Activated CD8-positive, alpha-beta memory T cell treated with anti-CD3 and anti-CD28 coated beads, Interleukin-2, amount 10 ng/mL, durations not matched to agents 7 days and 5 days (primary cell): ENCODE data around the gene COL6A1. TPM values are rescaled to one million over a fixed set of nuclear protein-coding genes. Genes with fewer than 3 reads are reported as not detected.

Experiments used
- ATAC-seq: fragments of 150-1000 bp; cut with Tn5 transposase; one replicate; pipeline ENCODE4 v1.10.0; 2021; ENCODE audit warnings: moderate library complexity
- CTCF ChIA-PET: fragments of 350-600 bp; sonication (Branson Sonifier 250); formaldehyde crosslinking; loops from one replicate; lab custom pipeline; 2021; ENCODE audit warnings: antibody characterized with exemption; lab: Charles Lee
- DNase-seq: peaks from one replicate; pipeline ENCODE4 v3.0.0-alpha.2; 2020
- H3K27ac Mint-ChIP-seq: one replicate; pipeline ENCODE4 v1.8.0; 2021; ENCODE audit warnings: mild to moderate bottlenecking, mixed read lengths
- H3K27me3 Mint-ChIP-seq: one replicate; pipeline ENCODE4 v1.8.0; 2021; ENCODE audit warnings: mixed read lengths
- H3K36me3 Mint-ChIP-seq: one replicate; pipeline ENCODE4 v1.8.0; 2021; ENCODE audit warnings: mild to moderate bottlenecking, mixed read lengths
- H3K4me1 Mint-ChIP-seq: one replicate; pipeline ENCODE4 v1.8.0; 2021; ENCODE audit warnings: mixed read lengths
- H3K4me3 Mint-ChIP-seq: one replicate; pipeline ENCODE4 v1.8.0; 2021; ENCODE audit warnings: mild to moderate bottlenecking, moderate library complexity, mixed read lengths
- H3K9me3 Mint-ChIP-seq: one replicate; pipeline ENCODE4 v1.8.0; 2022; ENCODE audit warnings: low read depth, mixed read lengths
- total RNA-seq, 2 experiments: library from RNA; stranded (reverse); gene quantifications; one replicate each; pipeline ENCODE4 v1.2.3, GENCODE V29; 2021

COL6A1 gene
- total RNA-seq, 2 experiments from 2014 or later: 0.12 to 5.4 TPM

- ATAC-seq: no peak
- no peak overlapping the region for H3K4me3 Mint-ChIP-seq
These were observed 28.6 kb downstream of the COL6A1 start for GRCh38 chr21:46009951-46010705.

GRCh38 chr21:46011267-46011967, 29.8 kb downstream of the COL6A1 start:
- DNase-seq (no peak), ATAC-seq (no peak)
- H3K4me1 Mint-ChIP-seq: no peaks in the 10 kb centered on the region
- peaks cover 1% of the 10 kb centered on the region for H3K36me3 Mint-ChIP-seq
- CTCF ChIA-PET: no interaction called here
- H3K9me3 Mint-ChIP-seq: peaks cover 7% of the 10 kb centered on the region
- H3K4me3 Mint-ChIP-seq: no peak overlapping the region
- H3K27ac Mint-ChIP-seq: no peak overlapping the region
- peaks cover 29% of the 10 kb centered on the region for H3K27me3 Mint-ChIP-seq

More at GRCh38 chr21:46009951-46010705, 28.6 kb downstream of the COL6A1 start:
- peaks cover 1% of the 10 kb centered on the region for H3K36me3 Mint-ChIP-seq
- CTCF ChIA-PET: no interaction called here
- DNase-seq: peak; percentile 32
- H3K9me3 Mint-ChIP-seq: peaks cover 7% of the 10 kb centered on the region
- peaks cover 22% of the 10 kb centered on the region for H3K27me3 Mint-ChIP-seq
- no peaks in the 10 kb centered on the region for H3K4me1 Mint-ChIP-seq
- H3K27ac Mint-ChIP-seq: no peak overlapping the region

- H3K27ac Mint-ChIP-seq: no peak overlapping the region
- H3K36me3 Mint-ChIP-seq: peaks cover 1% of the 10 kb centered on the region
- CTCF ChIA-PET: no interaction called here
- no peak for ATAC-seq
- H3K27me3 Mint-ChIP-seq: peaks cover 30% of the 10 kb centered on the region
- H3K9me3 Mint-ChIP-seq: peaks cover 7% of the 10 kb centered on the region
- DNase-seq: no peak
- H3K4me1 Mint-ChIP-seq: no peaks in the 10 kb centered on the region
- no peak overlapping the region for H3K4me3 Mint-ChIP-seq
These were observed 30.6 kb downstream of the COL6A1 start for GRCh38 chr21:46012154-46012553.

GRCh38 chr21:46014828-46015227, 33.3 kb downstream of the COL6A1 start:
- ATAC-seq (no peak), DNase-seq (no peak)
- Mint-ChIP-seq H3K4me1 (no peaks in the 10 kb centered on the region), H3K9me3 (no peaks in the 10 kb centered on the region), H3K4me3 (no peak overlapping the region), H3K36me3 (no peaks in the 10 kb centered on the region), H3K27me3 (peaks cover 41% of the 10 kb centered on the region), H3K27ac (no peak overlapping the region)
- CTCF ChIA-PET: no interaction called here

- H3K27ac Mint-ChIP-seq: no peak overlapping the region
- H3K27me3 Mint-ChIP-seq: peaks cover 41% of the 10 kb centered on the region
- no peaks in the 10 kb centered on the region for H3K9me3 Mint-ChIP-seq
- CTCF ChIA-PET: no interaction called here
- no peak overlapping the region for H3K4me3 Mint-ChIP-seq
- H3K36me3 Mint-ChIP-seq: no peaks in the 10 kb centered on the region
- no peaks in the 10 kb centered on the region for H3K4me1 Mint-ChIP-seq
- DNase-seq (no peak), ATAC-seq (no peak)
These were observed 35.6 kb downstream of the COL6A1 start for GRCh38 chr21:46017148-46017547.

- Mint-ChIP-seq H3K4me1 (no peaks in the 10 kb centered on the region), H3K36me3 (no peaks in the 10 kb centered on the region), H3K4me3 (no peak overlapping the region), H3K9me3 (no peaks in the 10 kb centered on the region), H3K27ac (no peak overlapping the region), H3K27me3 (peaks cover 37% of the 10 kb centered on the region)
- DNase-seq (no peak), ATAC-seq (no peak)
- CTCF ChIA-PET: no interaction called here
These were observed 36.1 kb downstream of the COL6A1 start for GRCh38 chr21:46017695-46018094.

- Mint-ChIP-seq H3K27me3 (peaks cover 28% of the 10 kb centered on the region), H3K36me3 (no peaks in the 10 kb centered on the region), H3K4me3 (no peak overlapping the region), H3K27ac (no peak overlapping the region), H3K4me1 (no peaks in the 10 kb centered on the region), H3K9me3 (no peaks in the 10 kb centered on the region)
- CTCF ChIA-PET: no interaction called here
- no peak for ATAC-seq
- DNase-seq: no peak
These were observed 37.0 kb downstream of the COL6A1 start for GRCh38 chr21:46018615-46019014.

GRCh38 chr21:46020581-46020980, 39.0 kb downstream of the COL6A1 start:
- no peak for DNase-seq
- Mint-ChIP-seq H3K4me3 (no peak overlapping the region), H3K27me3 (peaks cover 28% of the 10 kb centered on the region), H3K36me3 (no peaks in the 10 kb centered on the region), H3K9me3 (no peaks in the 10 kb centered on the region), H3K4me1 (no peaks in the 10 kb centered on the region), H3K27ac (no peak overlapping the region)
- CTCF ChIA-PET: no interaction called here
- no peak for ATAC-seq

- no peak overlapping the region for H3K27ac Mint-ChIP-seq
- H3K4me3 Mint-ChIP-seq: no peak overlapping the region
- no peaks in the 10 kb centered on the region for H3K4me1 Mint-ChIP-seq
- no peaks in the 10 kb centered on the region for H3K9me3 Mint-ChIP-seq
- no peaks in the 10 kb centered on the region for H3K36me3 Mint-ChIP-seq
- no peak for DNase-seq
- CTCF ChIA-PET: no interaction called here
- peaks cover 27% of the 10 kb centered on the region for H3K27me3 Mint-ChIP-seq
- no peak for ATAC-seq
These were observed 39.8 kb downstream of the COL6A1 start for GRCh38 chr21:46021398-46021797.

GRCh38 chr21:46021978-46022544, 40.5 kb downstream of the COL6A1 start:
- Mint-ChIP-seq H3K4me1 (no peaks in the 10 kb centered on the region), H3K4me3 (no peak overlapping the region), H3K9me3 (no peaks in the 10 kb centered on the region), H3K27me3 (peaks cover 27% of the 10 kb centered on the region), H3K36me3 (no peaks in the 10 kb centered on the region), H3K27ac (no peak overlapping the region)
- CTCF ChIA-PET: no interaction called here
- no peak for ATAC-seq
- DNase-seq: no peak

GRCh38 chr21:46022551-46023525, 41.3 kb downstream of the COL6A1 start:
- ATAC-seq: no peak
- Mint-ChIP-seq H3K4me1 (no peaks in the 10 kb centered on the region), H3K36me3 (no peaks in the 10 kb centered on the region), H3K9me3 (no peaks in the 10 kb centered on the region), H3K27ac (no peak overlapping the region), H3K4me3 (no peak overlapping the region), H3K27me3 (peaks cover 20% of the 10 kb centered on the region)
- CTCF ChIA-PET: no interaction called here
- no peak for DNase-seq

GRCh38 chr21:46023555-46023954, 42.0 kb downstream of the COL6A1 start:
- no peaks in the 10 kb centered on the region for H3K36me3 Mint-ChIP-seq
- CTCF ChIA-PET: no interaction called here
- no peak overlapping the region for H3K27ac Mint-ChIP-seq
- no peaks in the 10 kb centered on the region for H3K4me1 Mint-ChIP-seq
- no peak overlapping the region for H3K4me3 Mint-ChIP-seq
- ATAC-seq (no peak), DNase-seq (no peak)
- no peaks in the 10 kb centered on the region for H3K9me3 Mint-ChIP-seq
- peaks cover 22% of the 10 kb centered on the region for H3K27me3 Mint-ChIP-seq

- H3K27ac Mint-ChIP-seq: no peak overlapping the region
- CTCF ChIA-PET: no interaction called here
- no peak for DNase-seq
- H3K9me3 Mint-ChIP-seq: peaks cover 2% of the 10 kb centered on the region
- H3K27me3 Mint-ChIP-seq: peaks cover 22% of the 10 kb centered on the region
- no peaks in the 10 kb centered on the region for H3K36me3 Mint-ChIP-seq
- ATAC-seq: no peak
- no peaks in the 10 kb centered on the region for H3K4me1 Mint-ChIP-seq
- no peak overlapping the region for H3K4me3 Mint-ChIP-seq
These were observed 42.6 kb downstream of the COL6A1 start for GRCh38 chr21:46024141-46024540.
